Mucosa of descending colon (tissue), 3 donors: Measurements from ENCODE around the gene CDH15. TPM values are rescaled to one million over a fixed set of nuclear protein-coding genes. Genes with fewer than 3 reads are reported as not detected.

Source experiments
- ATAC-seq: fragments of 200-7000 bp; cut with Tn5 transposase; one replicate; pipeline ENCODE4 v1.9.1; 2020; ENCODE audit warnings: mild to moderate bottlenecking, moderate library complexity
- DNase-seq, 3 donors: peaks; one replicate each; pipeline ENCODE4 v3.0.0-alpha.2; 2020
- H3K36me3 ChIP-seq: fragments of 200-600 bp; one replicate; pipeline ENCODE4 v1.8.0; 2021; ENCODE audit warnings: low read depth, mild to moderate bottlenecking
- H3K4me1 ChIP-seq: fragments of 200-600 bp; one replicate; pipeline ENCODE4 v1.8.0; 2021; ENCODE audit warnings: low read depth, mild to moderate bottlenecking
- H3K4me3 ChIP-seq: fragments of 200-600 bp; one replicate; pipeline ENCODE4 v1.8.0; 2021; ENCODE audit warnings: mild to moderate bottlenecking
- H3K9me3 ChIP-seq: fragments of 200-600 bp; one replicate; pipeline ENCODE4 v1.8.0; 2021; ENCODE audit warnings: mild to moderate bottlenecking
- CTCF ChIP-seq: fragments of 200-600 bp; IDR thresholded peaks from one replicate; pipeline ENCODE4 v1.8.0; 2022; ENCODE audit warnings: antibody characterized with exemption, mild to moderate bottlenecking
- intact Hi-C, 2 donors: fragments of 100-400 bp; cut with DNase I in 1 of 2; cut with micrococcal nuclease in 1 of 2; formaldehyde crosslinking; loops; one replicate each; pipeline versions ENCODE4 v1.11.0 to v1.11.1; 2022; cut with DNase I, micrococcal nuclease
- total RNA-seq, 3 donors: library from RNA; stranded (reverse); fragmentation: NEBNext Ultra II Directional in 2 of 3; extraction: Animal tissue kit (Norgen Biotek cat#: 25700) in 2 of 3; gene quantifications; one replicate each; pipeline versions ENCODE4 v1.2.1 to v1.2.4, GENCODE V29; 2021 to 2023
- donor health status: DM: no; HTN: no; CAD: no; lungs with moderate emphysema.
- donor health status: DM: no; HTN: no; CAD: no.
- donor health status: DM: no; HTN: yes; CAD: no.

The CDH15 gene
- total RNA-seq, 3 donors from 2014 or later: not detected

DNA sequence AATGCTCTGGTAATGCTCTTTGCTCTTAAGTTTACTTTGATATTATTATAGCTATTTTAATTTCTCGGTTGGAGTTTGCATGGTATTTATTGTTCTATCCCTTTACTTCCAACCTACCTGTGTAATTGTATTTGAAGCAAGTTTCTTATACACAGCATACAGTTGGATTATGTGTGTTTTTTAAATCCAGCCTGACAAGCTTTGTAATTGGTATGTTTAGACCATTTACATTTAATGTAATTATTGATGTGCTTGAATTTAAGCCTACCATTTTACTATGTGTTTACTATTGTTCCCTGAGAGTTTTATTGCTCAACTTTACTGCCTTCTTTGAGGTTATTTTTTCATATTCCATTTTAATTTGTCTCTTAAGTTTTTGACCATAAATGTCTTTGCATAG, 42.2 kb upstream of the CDH15 start:
- Histone ChIP-seq H3K9me3 (no peaks in the 10 kb centered on the region), H3K4me1 (no peaks in the 10 kb centered on the region), H3K36me3 (peaks cover 3% of the 10 kb centered on the region), H3K4me3 (no peak overlapping the region)
- no peak for TF ChIP-seq CTCF
- ATAC-seq (no peak), DNase-seq (no peak)
- intact Hi-C loops: no loop called here

GRCh38 chr16:89130448-89130847, 41.1 kb upstream of the CDH15 start:
- intact Hi-C loops: no loop called here
- TF ChIP-seq CTCF: no peak
- H3K36me3 ChIP-seq: peaks cover 3% of the 10 kb centered on the region
- H3K4me1 ChIP-seq: no peaks in the 10 kb centered on the region
- no peaks in the 10 kb centered on the region for H3K9me3 ChIP-seq
- DNase-seq: no peak
- no peak for ATAC-seq
- no peak overlapping the region for H3K4me3 ChIP-seq

- TF ChIP-seq CTCF: no peak
- DNase-seq: peak in 2 of 3 donors; percentile 11 to 40
- no peaks in the 10 kb centered on the region for H3K4me1 ChIP-seq
- H3K4me3 ChIP-seq: no peak overlapping the region
- no peak for ATAC-seq
- intact Hi-C loops: no loop called here
- H3K9me3 ChIP-seq: no peaks in the 10 kb centered on the region
- peaks cover 3% of the 10 kb centered on the region for H3K36me3 ChIP-seq
These were observed 39.8 kb upstream of the CDH15 start for GRCh38 chr16:89131783-89132182.

DNA sequence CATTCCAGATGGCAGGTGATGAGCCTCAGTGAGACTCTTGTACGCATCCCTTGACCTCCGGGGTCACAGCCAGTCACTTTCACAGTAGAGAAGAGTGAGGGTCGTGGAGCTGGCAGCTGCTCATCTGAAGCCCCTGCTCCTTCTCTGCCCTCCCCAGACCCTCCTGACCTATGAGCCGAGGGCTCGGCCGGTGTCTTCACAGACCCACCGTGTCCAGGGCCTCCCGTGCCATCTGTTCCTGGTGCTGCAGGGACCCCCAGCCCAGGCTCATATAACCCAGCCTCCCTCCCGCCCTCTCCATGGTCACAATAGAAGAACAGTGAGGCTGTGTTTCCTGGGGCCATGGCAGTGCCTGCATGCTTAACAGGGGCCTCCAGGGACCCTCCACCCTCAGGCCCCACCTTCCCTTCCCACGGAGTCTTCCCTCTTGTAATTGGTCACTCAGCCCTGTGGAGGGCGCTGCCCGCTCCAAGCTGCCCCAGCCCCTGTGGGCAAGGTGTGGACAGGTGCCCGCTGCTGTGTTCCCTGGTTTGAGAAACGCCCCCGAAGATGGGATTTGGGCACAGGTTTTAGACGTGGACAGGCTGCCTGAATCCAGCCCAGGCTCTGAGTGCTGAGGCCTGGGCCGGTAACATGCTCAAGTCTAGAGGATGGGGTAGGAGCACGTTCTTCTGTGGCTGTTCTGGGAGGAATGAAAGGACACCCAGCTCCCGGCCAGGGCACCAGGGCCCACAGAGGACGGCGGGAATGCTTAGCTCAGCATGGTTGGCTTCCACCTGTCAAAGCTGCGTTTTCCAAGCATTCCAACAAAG, 39.1 kb upstream of the CDH15 start:
- H3K9me3 ChIP-seq: no peaks in the 10 kb centered on the region
- H3K4me3 ChIP-seq: no peak overlapping the region
- no peaks in the 10 kb centered on the region for H3K4me1 ChIP-seq
- peak in 2 of 3 donors; percentile 14 to 27 for DNase-seq
- H3K36me3 ChIP-seq: peaks cover 3% of the 10 kb centered on the region
- intact Hi-C loops: no loop called here
- no peak for ATAC-seq
- no peak for TF ChIP-seq CTCF

DNA sequence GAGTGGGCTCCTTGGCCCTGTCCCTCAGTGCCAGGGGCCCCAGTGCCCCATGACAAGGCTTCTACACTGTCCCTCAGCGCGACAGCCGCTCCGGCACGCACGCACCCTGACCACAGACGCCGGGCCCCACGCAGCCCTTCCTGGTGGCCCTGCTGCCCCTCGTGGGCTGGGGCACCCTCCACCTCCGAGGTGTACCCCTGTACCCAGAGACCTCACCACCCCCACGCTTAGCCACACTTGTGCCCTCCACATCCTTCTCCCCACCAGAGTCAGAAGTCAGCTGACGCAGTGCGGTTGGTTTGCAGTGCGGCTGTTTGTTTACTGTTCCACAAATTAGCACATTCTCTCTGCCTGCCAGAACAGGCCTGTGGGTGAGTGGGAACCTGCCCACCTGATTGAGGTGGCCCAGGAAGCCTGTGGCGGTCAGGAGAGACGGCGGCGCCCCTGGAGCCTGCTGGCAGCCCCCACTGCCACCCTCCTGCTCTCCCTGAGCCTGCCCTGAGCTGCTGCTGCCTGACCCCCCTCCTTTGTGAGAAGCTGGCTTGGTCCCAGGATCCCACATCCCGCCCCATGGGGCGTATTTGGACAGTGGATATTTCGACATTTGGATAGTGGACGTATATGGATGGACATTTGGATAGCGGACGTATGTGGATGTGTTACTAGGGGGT, 38.0 kb upstream of the CDH15 start:
- H3K36me3 ChIP-seq: peaks cover 3% of the 10 kb centered on the region
- peak in 2 of 3 donors; percentile 15 to 40 for DNase-seq
- no peak overlapping the region for H3K4me3 ChIP-seq
- intact Hi-C loops: no loop called here
- TF ChIP-seq CTCF: no peak
- no peak for ATAC-seq
- no peaks in the 10 kb centered on the region for H3K4me1 ChIP-seq
- no peaks in the 10 kb centered on the region for H3K9me3 ChIP-seq
